ENCODE measurements around the gene VPS37C.

The VPS37C gene

DNA sequence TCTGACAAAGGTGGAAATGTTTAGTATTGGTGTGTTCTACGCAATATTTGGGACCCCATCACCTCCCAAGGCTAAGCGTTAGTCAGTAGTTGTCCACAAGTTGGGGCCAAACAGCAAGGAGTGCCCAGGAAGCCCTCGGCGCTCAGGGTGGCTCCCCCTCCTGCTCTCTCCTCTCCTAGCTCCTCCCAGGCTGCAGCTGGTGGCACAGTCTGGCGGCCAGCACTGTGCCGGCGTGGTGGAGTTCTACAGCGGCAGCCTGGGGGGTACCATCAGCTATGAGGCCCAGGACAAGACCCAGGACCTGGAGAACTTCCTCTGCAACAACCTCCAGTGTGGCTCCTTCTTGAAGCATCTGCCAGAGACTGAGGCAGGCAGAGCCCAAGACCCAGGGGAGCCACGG lies 42.2 kb downstream of the VPS37C start:
- H3K4me3 ChIP-seq (ENCODE audit: control insufficient read depth, low read depth, low read length), result no peak overlapping the region
- DNase-seq (ENCODE audit: low read depth), result no peak
- TF ChIP-seq, protein P1, sequence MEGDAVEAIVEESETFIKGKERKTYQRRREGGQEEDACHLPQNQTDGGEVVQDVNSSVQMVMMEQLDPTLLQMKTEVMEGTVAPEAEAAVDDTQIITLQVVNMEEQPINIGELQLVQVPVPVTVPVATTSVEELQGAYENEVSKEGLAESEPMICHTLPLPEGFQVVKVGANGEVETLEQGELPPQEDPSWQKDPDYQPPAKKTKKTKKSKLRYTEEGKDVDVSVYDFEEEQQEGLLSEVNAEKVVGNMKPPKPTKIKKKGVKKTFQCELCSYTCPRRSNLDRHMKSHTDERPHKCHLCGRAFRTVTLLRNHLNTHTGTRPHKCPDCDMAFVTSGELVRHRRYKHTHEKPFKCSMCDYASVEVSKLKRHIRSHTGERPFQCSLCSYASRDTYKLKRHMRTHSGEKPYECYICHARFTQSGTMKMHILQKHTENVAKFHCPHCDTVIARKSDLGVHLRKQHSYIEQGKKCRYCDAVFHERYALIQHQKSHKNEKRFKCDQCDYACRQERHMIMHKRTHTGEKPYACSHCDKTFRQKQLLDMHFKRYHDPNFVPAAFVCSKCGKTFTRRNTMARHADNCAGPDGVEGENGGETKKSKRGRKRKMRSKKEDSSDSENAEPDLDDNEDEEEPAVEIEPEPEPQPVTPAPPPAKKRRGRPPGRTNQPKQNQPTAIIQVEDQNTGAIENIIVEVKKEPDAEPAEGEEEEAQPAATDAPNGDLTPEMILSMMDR (IDR thresholded peaks at IDR 0.05; ENCODE audit: control insufficient read depth, insufficient read depth, low read depth, low read length, missing control alignments), result no peak

DNA sequence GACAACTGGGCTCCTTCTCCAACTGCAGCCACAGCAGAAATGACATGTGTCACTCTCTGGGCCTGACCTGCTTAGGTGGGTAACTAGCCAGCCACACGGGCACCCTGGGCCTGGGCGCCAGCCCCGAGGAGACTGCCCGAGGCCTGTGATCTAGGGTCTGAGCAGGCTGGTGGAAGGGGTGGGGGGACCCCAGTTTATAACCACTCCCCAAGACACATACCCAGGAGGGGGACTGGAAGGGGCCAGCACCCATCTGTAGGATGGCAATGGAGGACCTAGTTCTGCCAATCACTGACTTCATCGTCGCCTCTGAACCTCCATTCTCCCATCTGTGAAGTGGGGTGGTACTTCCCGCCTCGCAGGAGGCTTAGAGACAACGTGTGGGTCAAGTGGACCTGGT lies 42.8 kb downstream of the VPS37C start:
- no peak for DNase-seq (ENCODE audit: low read depth)
- H3K4me3 ChIP-seq (ENCODE audit: control insufficient read depth, low read depth, low read length), result no peak overlapping the region
- TF ChIP-seq, protein P1 (IDR thresholded peaks at IDR 0.05; ENCODE audit: control insufficient read depth, insufficient read depth, low read depth, low read length, missing control alignments), result no peak

DNA sequence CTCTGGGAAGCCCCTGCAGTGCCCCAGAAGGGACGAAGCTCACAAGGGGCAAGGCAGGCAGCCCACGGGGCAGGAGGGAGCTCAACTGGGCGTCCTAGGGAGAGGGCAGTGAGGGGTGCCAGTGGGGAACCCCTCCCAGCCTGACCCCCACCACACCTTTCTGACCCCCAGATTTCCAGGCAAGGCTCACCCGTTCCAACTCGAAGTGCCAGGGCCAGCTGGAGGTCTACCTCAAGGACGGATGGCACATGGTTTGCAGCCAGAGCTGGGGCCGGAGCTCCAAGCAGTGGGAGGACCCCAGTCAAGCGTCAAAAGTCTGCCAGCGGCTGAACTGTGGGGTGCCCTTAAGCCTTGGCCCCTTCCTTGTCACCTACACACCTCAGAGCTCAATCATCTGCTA lies 43.2 kb downstream of the VPS37C start:
- TF ChIP-seq, protein P1 (IDR thresholded peaks at IDR 0.05; ENCODE audit: control insufficient read depth, insufficient read depth, low read depth, low read length, missing control alignments), result no peak
- DNase-seq (ENCODE audit: low read depth), result no peak

DNA sequence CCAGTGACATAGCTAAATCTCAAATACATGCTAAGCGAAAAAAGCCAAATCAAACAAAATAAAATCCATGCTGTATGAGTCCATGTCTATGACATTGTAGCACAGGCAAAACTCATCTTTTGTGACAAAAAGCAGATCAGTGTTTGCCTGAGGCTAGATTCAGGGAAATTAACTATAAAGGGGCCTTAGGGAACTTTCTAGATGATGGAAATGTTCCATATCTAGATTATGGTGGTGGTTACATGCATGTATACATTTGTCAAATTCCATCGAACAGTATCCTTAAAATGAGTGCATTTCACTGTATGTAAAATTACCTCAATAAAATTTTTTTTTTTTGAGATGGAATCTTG lies 44.1 kb downstream of the VPS37C start:
- TF ChIP-seq, protein P1 (IDR thresholded peaks at IDR 0.05; ENCODE audit: control insufficient read depth, insufficient read depth, low read depth, low read length, missing control alignments), result no peak
- DNase-seq (ENCODE audit: low read depth), result no peak
- no peak overlapping the region for H3K4me3 ChIP-seq (ENCODE audit: control insufficient read depth, low read depth, low read length)

More for the DNA sequence above, 43.2 kb downstream of the VPS37C start:
- H3K4me3 ChIP-seq (ENCODE audit: control insufficient read depth, low read depth, low read length), result no peak overlapping the region

DNA sequence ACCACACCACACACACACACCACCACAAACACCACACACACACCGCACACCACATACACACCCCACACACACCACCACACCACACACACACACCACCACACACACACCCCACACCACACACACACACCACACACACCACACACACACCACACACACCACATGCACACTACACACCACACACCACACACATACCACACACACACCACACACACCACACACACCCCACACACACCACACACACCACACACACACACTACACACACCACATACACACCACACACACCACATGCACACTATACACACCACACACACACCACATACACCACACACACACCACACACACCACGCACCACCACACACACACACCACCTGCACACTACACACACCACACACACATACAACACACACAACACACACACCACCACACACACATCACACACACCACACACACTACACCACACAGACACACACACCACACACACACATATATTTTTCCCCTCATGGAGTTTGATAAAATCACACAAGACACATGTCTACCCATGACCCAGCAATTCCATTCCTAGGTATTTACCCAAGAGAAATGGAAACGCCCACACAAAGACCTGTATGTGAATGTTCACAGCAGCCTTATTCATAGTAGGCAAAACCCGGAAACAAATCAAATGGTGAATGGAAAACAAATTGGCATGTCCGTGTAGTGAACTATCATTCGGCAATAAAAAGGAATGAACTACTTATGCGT lies 44.6 kb downstream of the VPS37C start:
- no peak for DNase-seq (ENCODE audit: low read depth)
- TF ChIP-seq, protein P1 (IDR thresholded peaks at IDR 0.05; ENCODE audit: control insufficient read depth, insufficient read depth, low read depth, low read length, missing control alignments), result no peak
- no peak overlapping the region for H3K4me3 ChIP-seq (ENCODE audit: control insufficient read depth, low read depth, low read length)

DNA sequence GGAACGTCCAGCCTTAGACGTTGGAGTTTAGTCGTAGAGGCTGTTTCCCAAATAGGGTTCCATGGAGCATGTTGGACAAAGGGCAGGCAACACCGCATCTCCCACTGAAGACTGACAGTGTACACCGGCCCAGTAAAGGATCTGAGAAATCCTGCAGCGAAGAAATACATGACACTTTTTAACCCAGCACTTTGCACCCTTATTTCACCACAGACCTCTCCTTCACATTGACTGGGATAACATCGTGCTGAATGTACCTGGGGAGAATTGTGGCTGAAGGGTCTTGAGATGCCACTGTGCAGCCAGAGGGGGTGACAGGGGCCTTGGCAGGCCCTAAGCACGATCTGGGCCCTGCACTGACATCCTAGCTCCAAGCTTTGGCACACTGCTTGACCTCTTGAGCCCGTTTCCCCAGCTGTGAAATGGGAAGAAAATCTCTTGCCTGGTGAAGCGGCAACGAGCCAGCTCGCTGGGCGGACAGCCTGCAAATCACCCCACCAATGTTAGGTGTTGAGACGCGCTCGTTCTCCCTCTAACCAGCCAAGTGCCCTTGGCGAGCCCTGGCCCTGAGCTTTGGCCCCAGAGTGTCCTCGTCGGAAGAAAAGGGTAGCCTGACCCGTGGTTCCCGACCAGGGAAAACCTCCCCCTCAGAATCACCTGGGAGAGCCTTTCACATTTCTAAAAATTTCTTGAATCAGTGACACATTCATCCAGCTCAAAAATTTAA lies 45.6 kb downstream of the VPS37C start:
- TF ChIP-seq, protein P1 (IDR thresholded peaks at IDR 0.05; ENCODE audit: control insufficient read depth, insufficient read depth, low read depth, low read length, missing control alignments), result no peak
- DNase-seq (ENCODE audit: low read depth), result no peak
- no peak overlapping the region for H3K4me3 ChIP-seq (ENCODE audit: control insufficient read depth, low read depth, low read length)

Measured in AG09309 (cell line).